Uterus (tissue), 2 donors: ENCODE data around the gene DNAJB12.

Source experiments
- POLR2A ChIP-seq, 2 donors: fragments of 450-650 bp; IDR thresholded peaks; one replicate each; pipeline ENCODE4 v1.6.1; 2016; ENCODE audit warnings: antibody characterized with exemption in 2 of 2, mild to moderate bottlenecking in 1 of 2, moderate library complexity in 1 of 2
- TF ChIP-seq, protein P1 (sequence below), 4 experiments: fragments of 200-600 bp in 2 of 4; fragments of 450-650 bp in 2 of 4; sonication (generic) in 2 of 4; IDR thresholded peaks; one replicate each; pipeline ENCODE4 v1.5.1; 2016 to 2019; ENCODE audit warnings: antibody characterized with exemption in 4 of 4, mild to moderate bottlenecking in 2 of 4, moderate library complexity in 1 of 4

- TF ChIP-seq, protein P1, sequence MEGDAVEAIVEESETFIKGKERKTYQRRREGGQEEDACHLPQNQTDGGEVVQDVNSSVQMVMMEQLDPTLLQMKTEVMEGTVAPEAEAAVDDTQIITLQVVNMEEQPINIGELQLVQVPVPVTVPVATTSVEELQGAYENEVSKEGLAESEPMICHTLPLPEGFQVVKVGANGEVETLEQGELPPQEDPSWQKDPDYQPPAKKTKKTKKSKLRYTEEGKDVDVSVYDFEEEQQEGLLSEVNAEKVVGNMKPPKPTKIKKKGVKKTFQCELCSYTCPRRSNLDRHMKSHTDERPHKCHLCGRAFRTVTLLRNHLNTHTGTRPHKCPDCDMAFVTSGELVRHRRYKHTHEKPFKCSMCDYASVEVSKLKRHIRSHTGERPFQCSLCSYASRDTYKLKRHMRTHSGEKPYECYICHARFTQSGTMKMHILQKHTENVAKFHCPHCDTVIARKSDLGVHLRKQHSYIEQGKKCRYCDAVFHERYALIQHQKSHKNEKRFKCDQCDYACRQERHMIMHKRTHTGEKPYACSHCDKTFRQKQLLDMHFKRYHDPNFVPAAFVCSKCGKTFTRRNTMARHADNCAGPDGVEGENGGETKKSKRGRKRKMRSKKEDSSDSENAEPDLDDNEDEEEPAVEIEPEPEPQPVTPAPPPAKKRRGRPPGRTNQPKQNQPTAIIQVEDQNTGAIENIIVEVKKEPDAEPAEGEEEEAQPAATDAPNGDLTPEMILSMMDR (IDR thresholded peaks at IDR 0.05) = no peak
- no peak for TF ChIP-seq POLR2A (IDR thresholded peaks at IDR 0.05)
Measured at GRCh38 chr10:72375173-72375572, 20.5 kb upstream of the DNAJB12 start.
